GM18867 (cell line): ENCODE data around the gene DCUN1D1.

ENCODE experiments used
- ATAC-seq: cut with Tn5 transposase; IDR thresholded peaks from one replicate; pipeline ENCODE4 v1.9.1; 2021; ENCODE audit warnings: mild to moderate bottlenecking, moderate library complexity; ENCODE audit not compliant: unreplicated experiment

Gene DCUN1D1

GRCh38 chr3:182902236-182902635 lies 78.1 kb downstream of the DCUN1D1 start:
- no peak for ATAC-seq

- no peak for ATAC-seq
Measured at GRCh38 chr3:182896553-182896952, 83.8 kb downstream of the DCUN1D1 start.

GRCh38 chr3:182895513-182896112 lies 84.7 kb downstream of the DCUN1D1 start:
- no peak for ATAC-seq

- ATAC-seq = no peak
Measured at GRCh38 chr3:182892226-182892625, 88.1 kb downstream of the DCUN1D1 start.

- no peak for ATAC-seq
Measured at GRCh38 chr3:182891364-182891763, 89.0 kb downstream of the DCUN1D1 start.

GRCh38 chr3:182889948-182890629 lies 90.2 kb downstream of the DCUN1D1 start:
- ATAC-seq = no peak
